GM12878 (cell line): Measurements from ENCODE around the gene HTN3. TPM values are rescaled to one million over a fixed set of nuclear protein-coding genes. Genes with fewer than 3 reads are reported as not detected.

Experiments used
- ATAC-seq: fragments of 200-7000 bp; cut with Tn5 transposase; 3 replicates; pipeline ENCODE4 v1.9.1; 2020; ENCODE audit warnings: mild to moderate bottlenecking, moderate library complexity
- BruUV-seq: library from RNA; stranded (reverse); fragments of 400-500 nt; replicated peaks from 2 replicates; lab custom pipeline; 2021; lab: Mats Ljungman, UMichigan
- CTCF ChIA-PET: fragments of 300-600 bp; sonication (Branson Sonifier 250); formaldehyde crosslinking; extraction: SDS; loops from one replicate; lab custom pipeline; 2021; ENCODE audit warnings: inconsistent platforms; lab: Yijun Ruan, JAX
- POLR2A ChIA-PET: fragments of 350-600 bp; formaldehyde crosslinking; extraction: SDS; loops from one replicate; lab custom pipeline; 2021; ENCODE audit warnings: inconsistent platforms; lab: Charles Lee
- RAD21 ChIA-PET: fragments of 300-600 bp; sonication (Branson Sonifier 250); formaldehyde crosslinking; loops from one replicate; lab custom pipeline; 2023; ENCODE audit warnings: antibody characterized with exemption; ENCODE audit not compliant: unreplicated experiment; lab: Charles Lee
- SMC1A ChIA-PET: fragments of 300-600 bp; sonication (Branson Sonifier 250); formaldehyde crosslinking; loops from one replicate; lab custom pipeline; 2023; ENCODE audit not compliant: unreplicated experiment, uncharacterized antibody; lab: Charles Lee
- DNase-seq: peaks from one replicate; pipeline ENCODE4 v3.0.0-alpha.2; 2011; ENCODE audit warnings: low read depth, low spot score
- FAIRE-seq: peaks from 3 replicates; lab custom pipeline; 2011; peaks lifted over from hg19 to GRCh38; lab: Jason Lieb, UNC
- H2AFZ ChIP-seq: 2 replicates; pipeline ENCODE4 v1.6.0; 2011; ENCODE audit warnings: low read depth, low read length, control low read depth; ENCODE audit not compliant: control insufficient read depth
- H3K27ac ChIP-seq: 2 replicates; pipeline ENCODE4 v1.5.1; 2011; ENCODE audit warnings: control low read depth; ENCODE audit not compliant: control insufficient read depth, insufficient read depth
- H3K27me3 ChIP-seq, 2 experiments: replicated peaks in 1 of 2; 2 replicates each; pipeline versions ENCODE4 v1.6.0 to v1.6.1; 2011; ENCODE audit warnings: low read length in 1 of 2; ENCODE audit not compliant: control insufficient read depth in 2 of 2, insufficient read depth in 2 of 2
- H3K36me3 ChIP-seq, 2 experiments: 2 replicates each; pipeline ENCODE4 v1.5.1; 2011; ENCODE audit warnings: low read length in 1 of 2; ENCODE audit not compliant: control insufficient read depth in 2 of 2, insufficient read depth in 2 of 2
- H3K4me1 ChIP-seq: 2 replicates; pipeline ENCODE4 v1.6.1; 2011; ENCODE audit warnings: mild to moderate bottlenecking, low read length, moderate library complexity, mixed read lengths; ENCODE audit not compliant: control insufficient read depth, insufficient read depth
- H3K4me2 ChIP-seq: 2 replicates; pipeline ENCODE4 v1.6.0; 2011; ENCODE audit warnings: control low read depth; ENCODE audit not compliant: control insufficient read depth, insufficient read depth
- H3K4me3 ChIP-seq: fragments of 200-600 bp; sonication (generic); 2 replicates; pipeline ENCODE4 v1.5.1; 2016
- H3K79me2 ChIP-seq: 2 replicates; pipeline ENCODE4 v1.6.0; 2011; ENCODE audit warnings: low read length; ENCODE audit not compliant: control insufficient read depth, insufficient read depth
- H3K9ac ChIP-seq: 2 replicates; pipeline ENCODE4 v1.8.0; 2011; ENCODE audit warnings: low read length, control low read depth, mixed read lengths; ENCODE audit not compliant: control insufficient read depth, insufficient read depth
- H3K9me3 ChIP-seq: replicated peaks from 3 replicates; pipeline ENCODE4 v1.5.1; 2011; ENCODE audit warnings: mild to moderate bottlenecking, low read length; ENCODE audit not compliant: control insufficient read depth, insufficient read depth
- H4K20me1 ChIP-seq: 2 replicates; pipeline ENCODE4 v1.6.0; 2011; ENCODE audit not compliant: control insufficient read depth, insufficient read depth
- BACH1 ChIP-seq: fragments of 450-650 bp; IDR thresholded peaks from 2 replicates; pipeline ENCODE4 v1.6.1; 2017; ENCODE audit warnings: mild to moderate bottlenecking, borderline replicate concordance
- BCL11A ChIP-seq: IDR thresholded peaks from 2 replicates; pipeline ENCODE4 v1.6.1; 2011; ENCODE audit warnings: low read depth, low read length
- CHD2 ChIP-seq: IDR thresholded peaks from 2 replicates; pipeline ENCODE4 v1.6.1; 2011; ENCODE audit warnings: low read depth, low read length, improper control_type of control experiment, borderline replicate concordance
- EED ChIP-seq: sonication (generic); IDR thresholded peaks from 2 replicates; pipeline ENCODE4 v1.6.1; 2016; ENCODE audit warnings: antibody characterized with exemption, low read depth
- EGR1 ChIP-seq, 2 experiments: IDR thresholded peaks; 1 replicate in 1 of 2; 2 replicates in 1 of 2; pipeline ENCODE4 v1.6.1; 2011 to 2012; ENCODE audit warnings: low read depth in 2 of 2, low read length in 2 of 2, borderline replicate concordance in 1 of 2, mild to moderate bottlenecking in 1 of 2, moderate library complexity in 1 of 2
- EZH2 ChIP-seq: IDR thresholded peaks from 2 replicates; pipeline ENCODE4 v1.6.1; 2012; ENCODE audit warnings: low read depth, mild to moderate bottlenecking, control low read depth, inconsistent platforms, low read length, borderline replicate concordance; ENCODE audit not compliant: control insufficient read depth
- FOXK2 ChIP-seq: fragments of 450-650 bp; IDR thresholded peaks from 2 replicates; pipeline ENCODE4 v1.6.1; 2017; ENCODE audit warnings: mild to moderate bottlenecking, moderate library complexity
- GABPA ChIP-seq: IDR thresholded peaks from 2 replicates; pipeline ENCODE4 v1.6.1; 2014; ENCODE audit warnings: antibody characterized with exemption, low read depth, mild to moderate bottlenecking, inconsistent platforms
- HDAC2 ChIP-seq: fragments of 200-600 bp; sonication (generic); IDR thresholded peaks from 2 replicates; pipeline ENCODE4 v1.6.1; 2017
- IKZF2 ChIP-seq, 2 experiments: fragments of 450-650 bp; IDR thresholded peaks; 2 replicates each; pipeline ENCODE4 v1.6.1; 2017; ENCODE audit warnings: mild to moderate bottlenecking in 2 of 2, moderate library complexity in 2 of 2
- JUND ChIP-seq: IDR thresholded peaks from 2 replicates; pipeline ENCODE4 v1.6.1; 2012; ENCODE audit warnings: low read depth, mild to moderate bottlenecking, low read length, improper control_type of control experiment, moderate library complexity
- MTA3 ChIP-seq: IDR thresholded peaks from 2 replicates; pipeline ENCODE4 v1.6.1; 2012; ENCODE audit warnings: low read length, inconsistent platforms, borderline replicate concordance
- NFYA ChIP-seq: IDR thresholded peaks from 2 replicates; pipeline ENCODE4 v1.6.1; 2011; ENCODE audit warnings: low read depth, mild to moderate bottlenecking, low read length, improper control_type of control experiment, borderline replicate concordance
- POU2F2 ChIP-seq: IDR thresholded peaks from 3 replicates; pipeline ENCODE4 v1.6.1; 2011; ENCODE audit warnings: low read depth, mild to moderate bottlenecking, low read length, borderline replicate concordance
- STAT1 ChIP-seq: fragments of 450-650 bp; conservative IDR thresholded peaks from 2 replicates; pipeline ENCODE4 v1.6.1; 2014; ENCODE audit warnings: antibody characterized with exemption, mild to moderate bottlenecking
- TCF12 ChIP-seq: IDR thresholded peaks from 2 replicates; pipeline ENCODE4 v1.6.1; 2011; ENCODE audit warnings: low read depth, mild to moderate bottlenecking, low read length
- WGBS: methylation state at CpG from one replicate; pipeline ENCODE4 v1.1.6; 2016; ENCODE audit warnings: low lambda C conversion rate; ENCODE audit not compliant: insufficient replicate concordance, insufficient coverage; ENCODE audit errors: missing lambda C conversion rate; 5-methylcytosine and 5-hydroxymethylcytosine counted together
- in situ Hi-C: fragments of 300-500 bp; cut with MboI; formaldehyde crosslinking; loops from 9 replicates; pipeline ENCODE4 v1.14.3; 2018; ENCODE audit warnings: mixed read lengths
- intact Hi-C: fragments of 100-400 bp; cut with micrococcal nuclease; formaldehyde crosslinking; loops from one replicate; pipeline ENCODE4 v1.14.2; 2022; ENCODE audit not compliant: unreplicated experiment
- polyA plus RNA-seq, 11 experiments: library from polyadenylated mRNA; depleted of rRNA in 4 of 11; unstranded in 6 of 11; stranded (reverse) in 5 of 11; fragments of >200 nt; fragmentation: Nextera tagmentation in 4 of 11; fragmentation: Illumina TruSeq in 1 of 11; extraction: Ambion mirVana in 4 of 11; extraction: Trizol in 1 of 11; gene quantifications; 1 replicate in 1 of 11; 2 replicates in 10 of 11; pipeline versions ENCODE4 v1.2.1 to v1.2.3, GENCODE V29; 2011 to 2016; ENCODE audit warnings: inconsistent platforms in 2 of 11, missing spikeins in 2 of 11, low read depth in 1 of 11
- total RNA-seq, 4 experiments: library from RNA; depleted of rRNA in 3 of 4; stranded (reverse); fragments of >200 nt in 3 of 4; fragmentation: Illumina TruSeq in 1 of 4; extraction: Trizol in 1 of 4; gene quantifications; 2 replicates each; pipeline versions ENCODE4 v1.2.1 to v1.2.3, GENCODE V29; 2013 to 2021
- TF ChIP-seq, protein P1 (sequence below): fragments of 450-650 bp; IDR thresholded peaks from 2 replicates; pipeline ENCODE4 v1.6.1; 2016; ENCODE audit warnings: mild to moderate bottlenecking
- TF ChIP-seq, protein P2 (sequence below): IDR thresholded peaks from 2 replicates; pipeline ENCODE4 v1.6.1; 2012; ENCODE audit warnings: improper control_type of control experiment, low read depth, low read length; ENCODE audit not compliant: insufficient replicate concordance
- TF ChIP-seq, protein P3 (sequence below): fragments of 450-650 bp; IDR thresholded peaks from 2 replicates; pipeline ENCODE4 v1.6.1; 2017; ENCODE audit warnings: low read depth, mild to moderate bottlenecking, moderate library complexity

HTN3 gene
- total and polyA plus RNA-seq, 10 of the 15 experiments (the other 5 are each of a cell fraction or from before 2014, with no cell fraction given), result not detected

DNA sequence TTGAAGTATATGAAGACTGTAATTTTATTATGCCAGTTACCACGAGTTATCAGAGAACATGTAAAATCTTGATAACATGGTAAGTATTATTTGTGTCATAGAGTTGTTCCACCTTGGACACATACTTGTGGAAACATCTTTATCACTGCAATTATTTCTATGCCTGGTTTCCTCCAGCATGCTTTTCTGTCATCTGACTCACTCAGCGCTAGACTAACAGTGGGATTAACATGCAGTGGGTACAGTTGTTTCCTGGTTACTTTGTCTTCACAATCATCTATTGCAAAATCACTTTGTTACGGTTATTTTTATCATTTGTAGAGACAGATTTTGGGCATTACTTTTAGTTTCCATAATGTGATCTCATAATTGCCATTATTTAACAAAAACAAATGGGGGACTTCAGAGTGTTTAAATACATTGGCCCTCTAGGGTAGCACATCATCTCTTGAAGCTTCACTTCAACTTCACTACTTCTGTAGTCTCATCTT lies 32.7 kb upstream of the HTN3 start, which contains the start of gene STATH:
Gene STATH, plus strand, starts transcription at position 441 of the 491 bp plus-strand sequence. CDS start 2,472 bp downstream, outside the sequence.
- Histone ChIP-seq H3K4me2 (no peak within 1 kb of the TSS), H3K9me3 (no peaks in the 10 kb centered on the region), H3K27me3 (no peaks in the 10 kb centered on the region), H3K9ac (no peak within 1 kb of the TSS), H3K79me2 (no peaks in the 10 kb centered on the region), H2AFZ (no peak within 1 kb of the TSS), H3K36me3 (no peaks in the 10 kb centered on the region), H3K27ac (no peak within 1 kb of the TSS), H4K20me1 (no peaks in the 10 kb centered on the region), H3K4me3 (no peak within 1 kb of the TSS), H3K4me1 (no peaks in the 10 kb centered on the region)
- DNase-seq (no peak), ATAC-seq (no peak), FAIRE-seq (peak; percentile 18)
- SMC1A ChIA-PET, result no interaction called here
- no peak for TF ChIP-seq GABPA
- no peak for TF ChIP-seq JUND
- TF ChIP-seq HDAC2, result no peak
- TF ChIP-seq EGR1 (IDR thresholded peaks at IDR 0.05; ENCODE audit: borderline replicate concordance in 1 of 2, low read depth in 2 of 2, low read length in 2 of 2), result no peak
- TF ChIP-seq, protein P1, sequence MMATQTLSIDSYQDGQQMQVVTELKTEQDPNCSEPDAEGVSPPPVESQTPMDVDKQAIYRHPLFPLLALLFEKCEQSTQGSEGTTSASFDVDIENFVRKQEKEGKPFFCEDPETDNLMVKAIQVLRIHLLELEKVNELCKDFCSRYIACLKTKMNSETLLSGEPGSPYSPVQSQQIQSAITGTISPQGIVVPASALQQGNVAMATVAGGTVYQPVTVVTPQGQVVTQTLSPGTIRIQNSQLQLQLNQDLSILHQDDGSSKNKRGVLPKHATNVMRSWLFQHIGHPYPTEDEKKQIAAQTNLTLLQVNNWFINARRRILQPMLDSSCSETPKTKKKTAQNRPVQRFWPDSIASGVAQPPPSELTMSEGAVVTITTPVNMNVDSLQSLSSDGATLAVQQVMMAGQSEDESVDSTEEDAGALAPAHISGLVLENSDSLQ, result no peak
- no peak for TF ChIP-seq FOXK2
- TF ChIP-seq IKZF2 (IDR thresholded peaks at IDR 0.05), result no peak
- no peak for TF ChIP-seq EZH2
- no peak for TF ChIP-seq BACH1
- no peak for TF ChIP-seq TCF12
- TF ChIP-seq, protein P2, sequence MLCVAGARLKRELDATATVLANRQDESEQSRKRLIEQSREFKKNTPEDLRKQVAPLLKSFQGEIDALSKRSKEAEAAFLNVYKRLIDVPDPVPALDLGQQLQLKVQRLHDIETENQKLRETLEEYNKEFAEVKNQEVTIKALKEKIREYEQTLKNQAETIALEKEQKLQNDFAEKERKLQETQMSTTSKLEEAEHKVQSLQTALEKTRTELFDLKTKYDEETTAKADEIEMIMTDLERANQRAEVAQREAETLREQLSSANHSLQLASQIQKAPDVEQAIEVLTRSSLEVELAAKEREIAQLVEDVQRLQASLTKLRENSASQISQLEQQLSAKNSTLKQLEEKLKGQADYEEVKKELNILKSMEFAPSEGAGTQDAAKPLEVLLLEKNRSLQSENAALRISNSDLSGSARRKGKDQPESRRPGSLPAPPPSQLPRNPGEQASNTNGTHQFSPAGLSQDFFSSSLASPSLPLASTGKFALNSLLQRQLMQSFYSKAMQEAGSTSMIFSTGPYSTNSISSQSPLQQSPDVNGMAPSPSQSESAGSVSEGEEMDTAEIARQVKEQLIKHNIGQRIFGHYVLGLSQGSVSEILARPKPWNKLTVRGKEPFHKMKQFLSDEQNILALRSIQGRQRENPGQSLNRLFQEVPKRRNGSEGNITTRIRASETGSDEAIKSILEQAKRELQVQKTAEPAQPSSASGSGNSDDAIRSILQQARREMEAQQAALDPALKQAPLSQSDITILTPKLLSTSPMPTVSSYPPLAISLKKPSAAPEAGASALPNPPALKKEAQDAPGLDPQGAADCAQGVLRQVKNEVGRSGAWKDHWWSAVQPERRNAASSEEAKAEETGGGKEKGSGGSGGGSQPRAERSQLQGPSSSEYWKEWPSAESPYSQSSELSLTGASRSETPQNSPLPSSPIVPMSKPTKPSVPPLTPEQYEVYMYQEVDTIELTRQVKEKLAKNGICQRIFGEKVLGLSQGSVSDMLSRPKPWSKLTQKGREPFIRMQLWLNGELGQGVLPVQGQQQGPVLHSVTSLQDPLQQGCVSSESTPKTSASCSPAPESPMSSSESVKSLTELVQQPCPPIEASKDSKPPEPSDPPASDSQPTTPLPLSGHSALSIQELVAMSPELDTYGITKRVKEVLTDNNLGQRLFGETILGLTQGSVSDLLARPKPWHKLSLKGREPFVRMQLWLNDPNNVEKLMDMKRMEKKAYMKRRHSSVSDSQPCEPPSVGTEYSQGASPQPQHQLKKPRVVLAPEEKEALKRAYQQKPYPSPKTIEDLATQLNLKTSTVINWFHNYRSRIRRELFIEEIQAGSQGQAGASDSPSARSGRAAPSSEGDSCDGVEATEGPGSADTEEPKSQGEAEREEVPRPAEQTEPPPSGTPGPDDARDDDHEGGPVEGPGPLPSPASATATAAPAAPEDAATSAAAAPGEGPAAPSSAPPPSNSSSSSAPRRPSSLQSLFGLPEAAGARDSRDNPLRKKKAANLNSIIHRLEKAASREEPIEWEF, result no peak
- TF ChIP-seq MTA3, result no peak
- TF ChIP-seq STAT1, result no peak
- no peak for TF ChIP-seq EED
- no peak for TF ChIP-seq POU2F2
- TF ChIP-seq BCL11A, result no peak
- TF ChIP-seq CHD2, result no peak
- no peak for TF ChIP-seq NFYA
- TF ChIP-seq, protein P3, sequence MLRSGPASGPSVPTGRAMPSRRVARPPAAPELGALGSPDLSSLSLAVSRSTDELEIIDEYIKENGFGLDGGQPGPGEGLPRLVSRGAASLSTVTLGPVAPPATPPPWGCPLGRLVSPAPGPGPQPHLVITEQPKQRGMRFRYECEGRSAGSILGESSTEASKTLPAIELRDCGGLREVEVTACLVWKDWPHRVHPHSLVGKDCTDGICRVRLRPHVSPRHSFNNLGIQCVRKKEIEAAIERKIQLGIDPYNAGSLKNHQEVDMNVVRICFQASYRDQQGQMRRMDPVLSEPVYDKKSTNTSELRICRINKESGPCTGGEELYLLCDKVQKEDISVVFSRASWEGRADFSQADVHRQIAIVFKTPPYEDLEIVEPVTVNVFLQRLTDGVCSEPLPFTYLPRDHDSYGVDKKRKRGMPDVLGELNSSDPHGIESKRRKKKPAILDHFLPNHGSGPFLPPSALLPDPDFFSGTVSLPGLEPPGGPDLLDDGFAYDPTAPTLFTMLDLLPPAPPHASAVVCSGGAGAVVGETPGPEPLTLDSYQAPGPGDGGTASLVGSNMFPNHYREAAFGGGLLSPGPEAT, result no peak
- 26% methylated on average over 3 of the region's 3 CpGs for WGBS
- in situ Hi-C loops, result no loop called here
- intact Hi-C loops, result no loop called here
- CTCF ChIA-PET, result no interaction called here
- no TSS peak for BruUV-seq
- RAD21 ChIA-PET, result no interaction called here
- POLR2A ChIA-PET, result no interaction called here
